Adipose tissue (tissue), 3 donors: Measurements from ENCODE around the gene TRIP10. TPM values are rescaled to one million over a fixed set of nuclear protein-coding genes. Genes with fewer than 3 reads are reported as not detected.
"Not testable (repeated sequence)": the region's sequence is repeated elsewhere in the genome, so short reads cannot be mapped to it uniquely, and the experiment has no call there.

Source experiments
- H3K27ac ChIP-seq: one replicate; pipeline ENCODE4 v1.5.1; 2013; ENCODE audit warnings: low read depth, low read length
- WGBS, 3 donors: extraction: QIAGEN DNeasy Blood & Tissue Kit; methylation state at CpG; one replicate each; pipeline ENCODE4 v1.1.7; 2013; 5-methylcytosine and 5-hydroxymethylcytosine counted together
- polyA plus RNA-seq, 3 donors: library from polyadenylated mRNA; stranded (reverse); fragments of 200-250 nt; gene quantifications; one replicate each; pipeline ENCODE4 v1.2.3, GENCODE V29; 2013
- donor health status: healthy with polysubstance abuse.
- donor health status: Bipolar disorder and iron deficiency.
- donor health status: healthy.

The TRIP10 gene
- polyA plus RNA-seq, 3 donors: 28.6 to 149 (median 112) TPM

DNA sequence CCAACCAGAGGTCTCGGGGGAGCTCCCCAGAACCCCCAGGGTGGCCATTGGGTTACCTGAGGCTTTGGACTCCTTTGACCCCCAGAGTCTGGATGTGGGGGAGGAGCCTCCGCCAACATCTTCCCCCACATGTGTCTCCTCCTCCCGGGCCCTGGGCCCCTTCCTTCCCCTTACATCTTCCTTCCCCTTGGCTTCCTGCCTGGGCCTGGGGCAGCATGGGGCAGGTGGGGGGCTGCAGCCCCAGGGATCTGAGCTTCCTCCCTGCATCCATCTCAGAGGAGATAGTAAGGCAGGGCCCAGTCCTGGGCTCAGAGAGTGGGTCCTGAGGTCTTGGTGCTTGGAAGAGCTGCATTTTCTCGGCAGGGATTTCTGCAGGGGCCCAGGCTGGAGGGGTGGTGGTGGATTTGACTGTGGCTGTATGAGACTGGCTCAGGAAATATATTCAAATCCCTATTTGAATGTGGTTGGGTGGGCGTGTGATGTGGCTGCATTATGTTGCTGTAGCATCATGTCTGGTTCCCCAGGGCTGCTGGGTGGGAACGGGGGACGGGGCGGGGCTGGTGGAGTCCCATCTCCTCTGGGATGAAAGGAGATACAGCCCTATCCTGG, 33.9 kb downstream of the TRIP10 start:
- no peak overlapping the region for H3K27ac ChIP-seq
- WGBS, 3 donors: 26 to 48% (median 36%) methylated on average over 8 of the region's 8 CpGs

DNA sequence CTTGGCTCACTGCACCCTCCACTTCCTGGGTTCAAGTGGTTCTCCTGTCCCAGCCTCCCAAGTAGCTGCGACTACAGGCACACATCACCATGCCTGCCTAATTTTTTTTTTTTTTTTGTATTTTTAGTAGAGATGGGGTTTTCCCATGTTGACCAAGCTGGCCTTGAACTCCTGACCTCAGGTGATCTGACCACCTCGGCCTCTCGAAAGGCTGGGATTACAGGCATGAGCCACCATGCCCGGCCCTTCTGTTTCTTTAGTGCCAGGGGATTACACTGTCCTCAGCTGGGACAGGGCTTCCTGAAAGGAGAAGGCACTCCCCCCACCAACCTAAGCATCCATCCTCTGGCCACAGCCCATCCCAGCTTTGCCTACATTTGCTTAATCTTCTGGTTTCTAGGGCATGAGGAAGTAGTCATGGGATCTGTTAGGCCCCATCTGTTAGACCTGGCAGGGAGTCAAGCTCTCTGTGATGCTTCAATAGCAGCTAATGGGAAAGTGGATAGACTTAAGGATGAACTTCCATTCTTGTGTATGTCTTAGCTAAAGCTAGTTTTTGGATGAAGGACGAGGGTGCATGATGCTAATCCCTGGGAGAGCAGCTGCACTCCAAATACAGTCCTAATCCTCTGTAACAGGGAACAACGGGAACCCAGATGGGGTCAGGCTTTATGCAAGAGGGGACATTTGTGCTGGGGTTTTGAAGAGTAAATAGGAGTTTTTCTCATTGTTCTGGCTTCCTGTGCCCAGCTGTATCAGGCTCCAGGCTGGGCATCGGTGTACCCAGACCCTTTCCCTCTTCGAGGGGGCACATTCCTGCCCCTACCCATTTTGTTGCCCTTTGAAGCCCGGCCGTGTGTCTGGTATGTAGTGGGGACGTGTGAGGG, 35.6 kb downstream of the TRIP10 start:
- 64 to 71% (median 70%) methylated on average over 11 of the region's 11 CpGs for WGBS, 3 donors
- H3K27ac ChIP-seq: no peak overlapping the region

DNA sequence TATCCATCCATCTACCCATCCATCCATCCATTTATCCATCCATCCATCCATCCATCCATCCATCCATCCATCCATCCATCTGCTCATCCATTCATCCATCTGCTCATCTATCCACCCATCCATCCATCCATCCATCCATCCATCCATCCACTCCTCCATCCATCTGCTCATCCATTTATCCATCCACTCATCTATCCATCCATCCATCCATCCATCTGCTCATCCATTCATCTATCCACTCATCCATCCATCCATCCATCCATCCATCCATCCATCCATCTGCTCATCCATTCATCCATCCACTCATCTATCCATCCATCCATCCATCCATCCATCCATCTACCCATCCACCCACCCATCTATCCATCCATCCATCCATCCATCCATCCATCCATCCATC, 36.6 kb downstream of the TRIP10 start:
- not testable (repeated sequence) for H3K27ac ChIP-seq

DNA sequence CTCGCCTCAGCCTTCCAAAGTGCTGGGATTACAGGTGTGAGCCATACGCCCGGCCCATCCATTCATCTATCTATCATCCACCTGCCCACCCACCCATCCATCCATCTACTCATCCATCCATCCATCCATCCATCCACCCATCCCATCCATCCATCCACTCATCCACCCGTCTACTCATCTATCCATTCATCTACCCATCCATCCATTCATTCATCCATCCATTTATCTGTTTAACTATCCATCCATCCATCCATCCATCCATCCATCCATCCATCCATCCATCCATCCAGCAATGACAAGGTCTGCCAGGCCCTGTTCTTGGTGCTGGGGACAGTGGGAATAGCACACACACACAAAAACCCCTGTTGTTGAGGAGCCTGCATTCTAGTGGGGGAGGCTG, 37.5 kb downstream of the TRIP10 start:
- 86 to 97% (median 89%) methylated on average over 4 of the region's 4 CpGs for WGBS, 3 donors
- H3K27ac ChIP-seq: no peak overlapping the region

DNA sequence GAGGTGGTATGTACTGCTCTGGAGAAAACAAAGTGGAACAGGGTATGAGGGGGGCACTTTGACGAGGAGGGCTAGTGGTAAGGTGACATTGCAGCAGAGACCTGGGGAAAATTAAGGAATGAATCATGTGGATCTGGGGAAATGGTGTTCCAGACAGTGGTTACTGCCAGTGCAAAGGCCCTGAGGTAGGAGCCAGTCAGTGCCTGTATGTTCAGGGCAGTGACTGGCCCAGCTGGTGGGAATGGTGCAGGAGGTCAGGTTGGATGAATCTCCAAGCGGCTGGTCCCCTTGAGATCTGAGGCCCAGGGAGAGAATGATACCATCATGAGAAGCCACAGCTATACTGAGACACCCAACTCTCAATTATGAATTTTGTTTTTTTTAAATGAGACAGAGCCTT, 38.0 kb downstream of the TRIP10 start:
- H3K27ac ChIP-seq: no peak overlapping the region
- 85 to 95% (median 89%) methylated on average over 2 of the region's 2 CpGs for WGBS, 3 donors

DNA sequence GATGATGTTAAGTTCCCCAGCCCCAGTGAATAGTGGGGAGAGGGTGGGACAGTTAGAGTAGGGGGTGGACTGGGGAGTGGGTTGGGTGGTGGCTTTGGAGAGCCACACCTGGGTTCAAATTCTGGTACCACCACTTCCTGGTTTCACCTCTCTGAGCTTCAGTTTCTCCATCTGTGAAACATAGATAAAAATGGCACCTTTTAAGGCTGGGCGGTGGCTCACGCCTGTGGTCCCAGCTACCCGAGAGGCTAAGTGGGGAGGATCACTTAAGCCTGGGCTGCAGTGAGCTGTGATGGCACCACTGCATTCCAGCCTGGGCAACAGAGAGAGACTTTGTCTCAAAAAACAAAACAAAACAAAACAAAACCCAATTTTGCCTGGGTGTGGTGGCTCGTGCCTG, 38.9 kb downstream of the TRIP10 start:
- WGBS, 3 donors: 72 to 83% (median 77%) methylated on average over 4 of the region's 4 CpGs
- H3K27ac ChIP-seq: no peak overlapping the region

DNA sequence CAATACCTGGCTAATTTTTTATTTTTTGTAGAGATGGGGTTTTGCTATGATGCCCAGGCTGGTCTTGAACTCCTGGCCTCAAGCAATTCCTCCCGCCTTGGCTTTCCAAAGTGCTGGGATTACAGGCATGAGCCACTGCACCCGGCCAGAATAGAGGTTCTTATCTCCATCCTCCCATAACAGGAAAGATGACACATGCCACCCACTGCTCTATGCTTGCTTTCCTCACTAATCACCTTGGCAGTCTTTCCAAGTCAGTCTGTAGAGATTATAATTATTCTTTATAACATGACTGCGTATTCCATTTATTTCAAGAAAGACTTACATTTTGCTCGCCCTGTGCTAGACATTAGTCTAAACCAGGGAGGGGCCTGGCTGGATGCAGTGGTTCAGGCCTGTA, 39.7 kb downstream of the TRIP10 start:
- WGBS, 3 donors: 72 to 74% (median 73%) methylated on average over 4 of the region's 4 CpGs
- H3K27ac ChIP-seq: no peak overlapping the region

DNA sequence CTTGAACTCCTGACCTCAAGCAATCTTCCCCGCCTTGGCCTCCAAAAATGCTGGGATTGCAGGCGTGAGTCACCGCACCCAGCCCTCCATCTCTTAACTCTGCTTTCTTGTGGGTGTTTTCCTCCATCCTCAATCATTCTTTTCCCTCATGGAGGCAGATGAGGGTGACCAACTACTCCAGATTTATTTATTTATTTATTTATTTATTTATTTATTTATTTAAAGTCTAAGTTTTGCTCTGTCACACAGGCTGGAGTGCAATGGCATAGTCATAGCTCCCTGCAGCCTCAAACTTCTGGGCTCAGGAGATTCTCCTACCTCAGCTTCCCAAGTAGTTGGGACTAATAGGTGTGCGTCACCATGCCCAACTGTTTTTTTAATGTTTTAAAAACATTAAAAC, 47.9 kb downstream of the TRIP10 start:
- WGBS, 3 donors: 80 to 93% (median 91%) methylated on average over 4 of the region's 4 CpGs
- H3K27ac ChIP-seq: no peak overlapping the region

DNA sequence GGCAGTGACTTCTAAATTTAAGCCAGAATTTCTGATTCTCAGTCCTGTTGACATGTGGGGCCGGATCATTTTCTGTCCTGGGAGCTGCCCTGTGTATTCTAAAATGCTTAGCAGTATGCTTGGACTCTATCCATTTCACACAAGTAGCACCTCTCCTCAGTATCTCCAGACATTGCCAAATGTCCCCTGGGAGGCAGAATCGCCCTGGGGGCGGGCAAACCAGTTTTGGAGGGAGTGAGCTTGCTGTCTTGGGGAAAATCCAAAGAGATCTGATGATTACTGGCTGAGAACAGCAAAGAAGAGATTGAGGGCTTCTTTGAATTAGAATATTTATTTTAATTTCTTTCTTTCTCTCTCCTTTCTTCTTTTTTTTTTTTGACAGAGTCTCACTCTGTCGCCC, 49.4 kb downstream of the TRIP10 start:
- no peak overlapping the region for H3K27ac ChIP-seq
- 79 to 85% (median 83%) methylated on average over 4 of the region's 4 CpGs for WGBS, 3 donors

DNA sequence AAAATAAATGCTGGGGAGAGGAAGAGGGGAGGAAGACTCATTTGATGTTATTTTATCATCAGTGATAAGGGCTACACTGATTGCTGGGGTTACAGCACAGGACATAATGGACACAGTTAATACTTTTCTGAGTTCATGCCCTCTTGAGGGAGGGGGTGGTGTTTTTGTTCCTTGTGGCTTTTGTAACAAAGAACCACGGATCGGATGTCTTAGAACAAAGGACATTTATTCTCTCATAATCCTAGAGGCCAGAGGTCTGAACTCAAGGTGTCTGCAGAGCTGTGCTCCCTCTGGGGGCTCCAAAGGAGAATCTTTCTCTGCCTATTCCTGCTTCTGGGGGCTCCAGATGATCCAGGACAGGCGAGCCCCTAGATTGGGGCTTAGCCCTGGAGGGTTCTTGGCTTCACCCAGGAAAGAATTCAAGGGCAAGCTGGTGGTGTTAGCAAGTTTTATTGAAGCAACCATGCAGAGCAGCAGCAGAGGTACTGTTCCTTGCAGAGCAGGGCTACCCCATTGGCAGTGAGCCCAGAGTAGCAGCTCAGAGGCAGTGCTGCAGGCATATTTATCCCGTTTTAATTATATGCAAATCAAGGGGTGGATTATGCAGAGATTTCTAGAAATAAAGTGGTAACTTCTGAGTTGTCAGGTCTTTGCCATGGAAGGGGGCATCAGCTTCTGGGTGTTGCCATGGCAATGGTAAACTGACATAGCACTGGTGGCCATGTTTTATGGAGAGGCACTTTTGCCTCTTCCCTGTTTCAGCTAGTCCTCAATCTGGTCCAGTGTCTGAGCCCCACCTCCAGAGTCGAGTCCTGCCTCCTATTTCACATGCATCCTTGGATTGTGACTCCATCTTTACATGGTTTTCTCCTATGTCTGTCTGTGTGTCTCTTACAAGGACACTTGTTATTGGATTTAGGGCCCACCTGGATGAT, 51.0 kb downstream of the TRIP10 start:
- H3K27ac ChIP-seq: no peak overlapping the region
- WGBS, 3 donors: 48 to 58% (median 54%) methylated on average over 5 of the region's 5 CpGs

DNA sequence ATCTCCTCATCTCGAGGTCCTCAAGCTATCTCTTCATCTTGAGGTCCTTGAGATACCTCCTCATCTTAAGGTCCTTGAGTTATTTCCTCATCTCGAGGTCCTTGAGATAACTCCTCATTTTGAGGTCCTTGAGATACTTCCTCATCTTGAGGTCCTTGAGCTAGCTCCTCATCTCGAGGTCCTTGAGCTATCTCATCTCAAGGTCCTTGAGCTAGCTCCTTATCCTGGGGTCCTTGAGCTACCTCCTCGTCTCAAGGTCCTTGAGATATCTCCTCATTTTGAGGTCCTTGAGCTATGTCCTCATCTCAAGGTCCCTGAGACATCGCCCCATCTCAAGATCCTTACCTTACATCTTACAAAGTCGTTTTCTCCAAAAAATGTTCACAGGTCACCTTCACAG, 51.8 kb downstream of the TRIP10 start:
- H3K27ac ChIP-seq: no peak overlapping the region
- whole genome bisulfite sequencing, 3 donors: 62 to 72% (median 67%) methylated on average over 6 of the region's 6 CpGs

DNA sequence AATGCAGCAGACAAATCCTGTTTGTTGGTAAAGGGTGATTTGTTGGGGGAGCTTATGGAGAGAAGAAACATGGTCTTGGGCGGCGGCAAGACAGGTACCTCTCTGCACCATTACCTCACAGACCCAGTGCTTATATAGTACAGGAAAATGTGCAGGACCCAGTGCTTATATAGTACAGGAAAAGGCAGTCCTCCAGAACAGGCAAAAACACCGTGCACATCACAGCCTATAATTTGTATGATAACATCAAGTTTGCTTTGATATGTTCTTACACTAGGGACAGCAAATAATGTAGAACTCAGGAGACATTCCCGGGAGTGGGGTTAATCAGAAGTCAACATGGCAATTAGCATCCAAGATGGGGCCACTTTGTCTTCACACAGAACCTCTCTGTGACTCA, 53.9 kb downstream of the TRIP10 start:
- 69 to 78% (median 76%) methylated on average over 4 of the region's 4 CpGs for WGBS, 3 donors
- H3K27ac ChIP-seq: no peak overlapping the region

DNA sequence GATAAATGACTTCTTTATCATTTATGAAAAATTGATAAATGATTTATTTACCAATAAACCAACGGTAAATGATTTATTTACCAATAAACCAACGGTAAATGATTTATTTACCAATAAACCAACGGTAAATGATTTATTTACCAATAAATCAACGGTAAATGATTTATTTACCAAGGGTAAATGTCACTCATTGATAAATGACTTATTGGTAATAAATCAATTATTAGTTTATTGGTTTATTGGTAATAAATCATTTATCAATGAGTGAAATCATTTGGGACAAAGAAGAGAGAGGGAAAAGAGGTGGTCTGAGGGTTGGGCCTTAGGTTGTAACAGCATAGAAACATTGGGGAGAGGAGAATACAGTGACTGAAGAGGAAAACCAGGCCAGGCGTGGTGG, 54.5 kb downstream of the TRIP10 start:
- 48 to 94% (median 94%) methylated on average over 5 of the region's 5 CpGs for WGBS, 3 donors
- no peak overlapping the region for H3K27ac ChIP-seq

DNA sequence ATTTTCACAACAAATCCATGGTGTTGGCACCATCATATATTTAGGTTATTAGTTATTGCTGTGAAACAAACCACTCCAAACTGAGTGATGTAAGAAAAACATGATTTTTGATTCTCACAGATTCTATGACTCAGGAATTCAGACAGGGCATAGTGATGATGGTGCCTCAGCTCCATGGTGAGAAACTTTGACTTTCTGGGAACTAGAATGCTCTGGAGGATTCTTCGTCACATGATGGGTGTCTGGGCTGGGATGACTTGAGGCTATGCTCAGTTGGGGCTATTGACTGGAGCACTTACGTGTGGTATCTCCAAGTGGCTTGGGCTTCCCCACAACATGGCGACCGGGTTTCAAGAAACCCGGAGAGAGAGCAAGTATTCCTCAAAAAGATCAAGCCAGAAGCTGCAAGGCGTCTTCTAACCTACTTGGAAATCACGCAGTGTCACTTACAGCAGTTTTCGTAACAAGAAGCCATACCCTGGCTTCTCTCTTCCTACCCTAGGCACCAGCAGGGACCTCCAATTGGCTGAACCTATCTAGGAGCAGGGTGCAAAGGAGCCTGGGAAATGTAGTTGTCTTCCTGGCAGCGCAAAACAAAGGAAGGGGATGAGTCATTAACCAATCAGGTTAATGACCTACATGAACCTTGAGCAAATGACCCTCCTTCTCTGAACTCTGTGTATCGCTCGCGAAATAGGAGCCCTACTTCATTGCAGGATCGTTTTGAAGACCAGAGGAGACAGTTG, 55.4 kb downstream of the TRIP10 start:
- 77 to 81% (median 77%) methylated on average over 13 of the region's 13 CpGs for WGBS, 3 donors
- no peak overlapping the region for H3K27ac ChIP-seq

DNA sequence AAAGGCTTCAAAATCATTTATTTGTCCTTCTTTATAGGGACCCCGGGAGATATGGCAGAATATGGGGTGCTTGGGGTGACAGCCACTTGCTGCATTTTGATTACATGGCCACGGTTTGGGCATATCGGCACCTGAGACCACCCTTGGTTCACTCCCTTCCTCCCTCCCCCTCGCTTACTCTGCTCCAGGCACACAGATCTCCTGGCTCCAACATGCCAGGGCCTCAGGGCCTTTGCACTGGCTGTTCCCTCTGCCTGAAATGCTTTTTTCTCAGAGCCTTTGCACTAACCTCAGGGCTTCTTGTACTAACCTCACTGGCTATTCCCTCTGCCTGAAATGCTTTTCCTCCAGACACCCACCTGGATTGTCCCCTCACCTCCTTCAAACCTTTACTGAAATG, 56.8 kb downstream of the TRIP10 start:
- WGBS, 3 donors: 80 to 92% (median 92%) methylated on average over 4 of the region's 4 CpGs
- no peak overlapping the region for H3K27ac ChIP-seq

DNA sequence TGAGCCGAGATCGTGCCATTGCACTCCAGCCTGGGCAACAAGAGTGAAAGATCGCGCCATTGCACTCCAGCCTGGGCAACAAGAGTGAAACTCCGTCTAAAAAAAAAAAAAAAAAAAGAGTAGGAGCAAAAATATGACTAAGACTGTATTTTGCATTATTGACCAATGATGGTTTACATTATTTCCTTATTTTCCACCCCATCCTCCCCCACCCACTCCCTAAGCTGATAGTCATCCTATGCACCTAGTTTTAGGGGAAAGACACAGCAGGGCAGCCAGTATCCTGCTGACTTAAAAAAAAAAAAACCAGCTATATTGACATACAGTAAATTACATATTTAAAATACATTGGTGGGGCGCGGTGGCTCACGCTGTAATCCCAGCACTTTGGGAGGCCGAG, 58.2 kb downstream of the TRIP10 start:
- H3K27ac ChIP-seq: no peak overlapping the region
- 83 to 86% (median 85%) methylated on average over 9 of the region's 9 CpGs for whole genome bisulfite sequencing, 3 donors

DNA sequence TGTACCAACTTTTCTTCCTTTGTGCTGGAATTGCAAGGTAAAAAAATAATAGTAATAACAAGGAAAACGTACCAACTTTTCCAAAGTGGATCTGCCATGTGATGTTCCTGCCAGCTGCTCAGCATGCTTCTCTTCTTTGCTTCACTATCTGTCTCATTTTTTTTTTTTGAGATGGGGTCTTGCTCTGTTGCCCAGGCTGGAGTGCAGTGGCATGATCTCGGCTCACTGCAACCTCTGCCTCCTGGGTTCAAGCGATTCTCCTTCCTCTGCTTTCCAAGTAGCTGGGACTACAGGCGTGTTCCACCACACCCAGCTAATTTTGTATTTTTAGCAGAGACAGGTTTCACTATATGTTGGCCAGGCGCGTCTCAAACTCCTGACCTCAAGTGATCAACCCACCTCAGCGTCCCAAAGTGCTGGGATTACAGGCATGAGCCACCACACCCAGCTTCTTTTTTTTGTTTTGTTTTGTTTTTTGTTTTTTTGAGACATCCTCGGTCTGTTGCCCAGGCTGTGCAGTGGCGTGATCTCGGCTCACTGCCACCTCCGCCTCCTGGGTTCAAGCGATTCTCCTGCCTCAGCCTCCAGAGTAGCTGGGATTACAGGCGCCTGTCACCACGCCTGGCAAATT, 60.8 kb downstream of the TRIP10 start:
- WGBS, 3 donors: 77 to 83% (median 80%) methylated on average over 14 of the region's 14 CpGs
- not testable (repeated sequence) for H3K27ac ChIP-seq

DNA sequence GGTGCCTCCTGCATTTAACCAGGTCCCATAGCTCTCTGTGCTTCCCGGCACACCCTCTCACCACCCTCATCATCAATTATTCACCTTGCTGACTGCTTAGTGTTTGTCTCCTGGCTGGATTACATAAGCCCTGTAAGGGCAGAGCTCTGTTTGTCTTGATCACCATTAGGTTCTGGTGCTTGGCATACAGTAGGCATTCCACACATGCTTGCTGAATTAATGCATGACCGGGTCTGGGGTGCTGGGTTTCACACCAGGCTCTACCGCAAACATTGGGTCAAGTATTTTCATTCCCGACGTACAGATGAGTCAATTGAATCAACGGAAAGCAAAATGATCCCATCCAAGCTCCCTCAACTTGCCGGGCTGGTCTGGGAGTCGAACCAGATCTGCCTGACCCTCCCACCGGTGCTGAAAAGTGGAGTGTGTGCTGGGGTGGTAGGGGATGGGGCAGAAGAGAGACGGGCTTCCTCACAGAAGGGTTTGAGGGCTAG, 61.6 kb downstream of the TRIP10 start:
- WGBS, 3 donors: 20 to 39% (median 30%) methylated on average over 10 of the region's 10 CpGs
- no peak overlapping the region for H3K27ac ChIP-seq
